ENCODE measurements around the gene ACIN1. TPM values are rescaled to one million over a fixed set of nuclear protein-coding genes. Genes with fewer than 3 reads are reported as not detected.

ACIN1 gene
- total and polyA plus RNA-seq, 2 of the 8 experiments (the other 6 are each of a cell fraction or from before 2014, with no cell fraction given) = 132 to 233 TPM

DNA sequence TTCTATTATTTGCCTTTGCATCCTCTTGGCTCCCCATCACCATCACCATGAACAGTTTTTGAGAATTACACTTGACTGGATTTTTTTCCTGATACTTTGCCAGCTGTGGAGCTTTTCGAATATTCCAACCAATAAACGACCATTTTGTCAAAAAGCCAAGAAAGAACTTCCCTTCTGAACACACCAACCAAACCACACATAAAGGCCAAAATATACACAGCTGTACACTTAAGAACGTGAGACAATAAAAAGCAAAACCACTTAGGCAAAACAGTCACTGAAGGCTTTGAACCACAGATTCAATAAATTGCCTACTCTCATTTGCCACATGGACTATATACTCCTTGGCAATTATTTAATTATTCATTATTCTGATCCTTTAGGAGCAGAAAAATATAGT is 86.1 kb downstream of the ACIN1 start:
- no peaks in the 10 kb centered on the region for H3K27me3 ChIP-seq (replicated peaks in 1 of 4; ENCODE audit: control insufficient read depth in 3 of 4, extremely low read depth in 1 of 4, insufficient read depth in 3 of 4, low read length in 3 of 4)
- H2AK5ac ChIP-seq (ENCODE audit: low read depth, low read length) = no peak overlapping the region
- H2BK120ac ChIP-seq (replicated peaks; ENCODE audit: low read depth, low read length) = no peak overlapping the region
- H4K5ac ChIP-seq (ENCODE audit: insufficient read length, low read depth, low read length) = no peak overlapping the region
- H3K27ac ChIP-seq (ENCODE audit: low read depth, low read length) = no peak overlapping the region
- H3K23ac ChIP-seq (ENCODE audit: insufficient read length) = no peak overlapping the region
- H3K56ac ChIP-seq (replicated peaks; ENCODE audit: insufficient read length, low read depth, low read length) = no peak overlapping the region
- H3K14ac ChIP-seq (ENCODE audit: insufficient read length) = no peak overlapping the region
- ChIA-PET CTCF (ENCODE audit: partially characterized antibody) (interaction anchor here (3.5 to 4.1 kb wide), 2 partner anchors 14 to 32 kb away, joined by 18 to 60 read pairs; partner anchors contain the start of gene PSMB11), POLR2A (ENCODE audit: partially characterized antibody) (interaction anchor here (1.2 to 4.1 kb wide), 6 partner anchors 8 to 34 kb away, joined by 3 to 99 read pairs (median 47); partner anchors contain the start of genes AJUBA and PSMB11)
- H4K8ac ChIP-seq (ENCODE audit: extremely low read depth, insufficient read depth, low read length) = no peak overlapping the region
- H3K9me3 ChIP-seq (ENCODE audit: insufficient read depth in 2 of 2, low read depth in 1 of 2, low read length in 1 of 2) = no peaks in the 10 kb centered on the region
- no peak overlapping the region for H2AFZ ChIP-seq (ENCODE audit: low read length)
- no peak overlapping the region for H3K4ac ChIP-seq (replicated peaks; ENCODE audit: insufficient read length, low read depth, low read length)
- no peak overlapping the region for H3K4me3 ChIP-seq (ENCODE audit: extremely low read depth in 1 of 4, insufficient read depth in 2 of 4, low read depth in 3 of 4, low read length in 4 of 4)
- DNase-seq (ENCODE audit: low read depth in 1 of 2, low spot score in 2 of 2) (no peak), FAIRE-seq (no peak)
- no peak overlapping the region for H2BK20ac ChIP-seq (ENCODE audit: low read length)
- H3K23me2 ChIP-seq (ENCODE audit: low read depth, low read length) = peaks cover 6% of the 10 kb centered on the region
- no peaks in the 10 kb centered on the region for H3K79me1 ChIP-seq (ENCODE audit: low read depth, low read length)
- peaks cover 4 to 7% (median 6%) of the 10 kb centered on the region in 4 experiments; a peak in 4 of 7 replicates for H3K4me1 ChIP-seq (replicated peaks in 1 of 4; ENCODE audit: control insufficient read depth in 3 of 4, insufficient read depth in 4 of 4, low read length in 3 of 4)
- no peaks in the 10 kb centered on the region for H3K79me2 ChIP-seq (ENCODE audit: control insufficient read depth in 1 of 2, insufficient read depth in 2 of 2, low read length in 2 of 2)
- no peak overlapping the region for H3K9ac ChIP-seq (replicated peaks in 1 of 4; ENCODE audit: extremely low read depth in 1 of 4, low read depth in 3 of 4, low read length in 3 of 4)
- H3K4me2 ChIP-seq (ENCODE audit: insufficient read depth in 1 of 2, low read depth in 2 of 2, low read length in 2 of 2) = no peak overlapping the region
- H4K91ac ChIP-seq (replicated peaks; ENCODE audit: insufficient read length, low read length) = no peak overlapping the region
- no peak overlapping the region for H2BK5ac ChIP-seq (ENCODE audit: low read depth, low read length)
- H2BK15ac ChIP-seq (ENCODE audit: low read length) = no peak overlapping the region
- no peak overlapping the region for H3K18ac ChIP-seq (ENCODE audit: extremely low read depth, low read length)
- no peaks in the 10 kb centered on the region for H4K20me1 ChIP-seq (replicated peaks in 1 of 2; ENCODE audit: control insufficient read depth in 1 of 2, insufficient read depth in 2 of 2, low read length in 2 of 2)
- WGBS, 2 experiments (ENCODE audit: extremely low coverage in 1 of 2, insufficient coverage in 1 of 2, insufficient read length in 1 of 2, insufficient replicate concordance in 2 of 2, low coverage in 1 of 2, low lambda C conversion rate in 2 of 2, missing lambda C conversion rate in 1 of 2) = 93% methylated on average over 3 of the region's 3 CpGs; no CpG with 5 or more reads in 1 of the 2 experiments
- no peaks in the 10 kb centered on the region for H3K36me3 ChIP-seq (ENCODE audit: control insufficient read depth in 2 of 4, insufficient read depth in 4 of 4, low read length in 3 of 4)
- no peak overlapping the region for H2BK12ac ChIP-seq (ENCODE audit: low read depth, low read length)
- no peak for TF ChIP-seq NRF1 (IDR thresholded peaks at IDR 0.05; ENCODE audit: low read depth, low read length)
- TF ChIP-seq CBX8 (IDR thresholded peaks at IDR 0.05; ENCODE audit: borderline replicate concordance, low read depth, low read length) = no peak

Other genes starting within 250 kb of the ACIN1 start
- 15.6 and 15.7 TPM in 2 replicates for gene LRP10, start 223.4 kb downstream of the ACIN1 start, total RNA-seq (2021; fragmentation: NEBNext Ultra II Directional; extraction: Animal tissue kit (Norgen Biotek cat#: 25700))
- 12.4 and 22.8 TPM in 2 replicates for gene LRP10, start 223.4 kb downstream of the ACIN1 start, polyA plus RNA-seq (2011; rRNA removed)
- gene REM2, start 211.9 kb downstream of the ACIN1 start, total RNA-seq (2021; fragmentation: NEBNext Ultra II Directional; extraction: Animal tissue kit (Norgen Biotek cat#: 25700)) = 1.1 and 1.3 TPM in 2 replicates
- 0.78 and 1.00 TPM in 2 replicates for gene REM2, start 211.9 kb downstream of the ACIN1 start, polyA plus RNA-seq (2011; rRNA removed)
- 43.1 and 43.3 TPM in 2 replicates for gene RBM23, start 176.0 kb downstream of the ACIN1 start, total RNA-seq (2021; fragmentation: NEBNext Ultra II Directional; extraction: Animal tissue kit (Norgen Biotek cat#: 25700))
- gene RBM23, start 176.0 kb downstream of the ACIN1 start, polyA plus RNA-seq (2011; rRNA removed) = 41.2 and 68.9 TPM in 2 replicates
- gene PRMT5, start 165.8 kb downstream of the ACIN1 start, total RNA-seq (2021; fragmentation: NEBNext Ultra II Directional; extraction: Animal tissue kit (Norgen Biotek cat#: 25700)) = 159 and 171 TPM in 2 replicates
- gene PRMT5, start 165.8 kb downstream of the ACIN1 start, polyA plus RNA-seq (2011; rRNA removed) = 329 and 402 TPM in 2 replicates
- 46.1 and 47.7 TPM in 2 replicates for gene HAUS4, start 138.0 kb downstream of the ACIN1 start, total RNA-seq (2021; fragmentation: NEBNext Ultra II Directional; extraction: Animal tissue kit (Norgen Biotek cat#: 25700))
- gene HAUS4, start 138.0 kb downstream of the ACIN1 start, polyA plus RNA-seq (2011; rRNA removed) = 35.6 and 46.0 TPM in 2 replicates
- 46.0 TPM in 2 replicates for gene AJUBA, start 112.6 kb downstream of the ACIN1 start, total RNA-seq (2021; fragmentation: NEBNext Ultra II Directional; extraction: Animal tissue kit (Norgen Biotek cat#: 25700))
- 33.1 and 38.8 TPM in 2 replicates for gene AJUBA, start 112.6 kb downstream of the ACIN1 start, polyA plus RNA-seq (2011; rRNA removed)
- 7.4 and 7.8 TPM in 2 replicates for gene C14orf93, start 85.0 kb downstream of the ACIN1 start, total RNA-seq (2021; fragmentation: NEBNext Ultra II Directional; extraction: Animal tissue kit (Norgen Biotek cat#: 25700))
- 8.2 and 9.7 TPM in 2 replicates for gene C14orf93, start 85.0 kb downstream of the ACIN1 start, polyA plus RNA-seq (2011; rRNA removed)
- gene PSMB5, start 60.2 kb downstream of the ACIN1 start, total RNA-seq (2021; fragmentation: NEBNext Ultra II Directional; extraction: Animal tissue kit (Norgen Biotek cat#: 25700)) = 246 and 254 TPM in 2 replicates
- 402 and 510 TPM in 2 replicates for gene PSMB5, start 60.2 kb downstream of the ACIN1 start, polyA plus RNA-seq (2011; rRNA removed)
- not detected in 2 replicates for gene PSMB11, start 52.9 kb downstream of the ACIN1 start, total RNA-seq (2021; fragmentation: NEBNext Ultra II Directional; extraction: Animal tissue kit (Norgen Biotek cat#: 25700))
- gene PSMB11, start 52.9 kb downstream of the ACIN1 start, polyA plus RNA-seq (2011; rRNA removed) = not detected in 2 replicates
- 18.1 TPM in 2 replicates for gene CDH24, start 37.6 kb downstream of the ACIN1 start, total RNA-seq (2021; fragmentation: NEBNext Ultra II Directional; extraction: Animal tissue kit (Norgen Biotek cat#: 25700))
- 27.6 and 41.8 TPM in 2 replicates for gene CDH24, start 37.6 kb downstream of the ACIN1 start, polyA plus RNA-seq (2011; rRNA removed)
- 78.1 and 91.2 TPM in 2 replicates for gene C14orf119, start 369 bp upstream of the ACIN1 start, total RNA-seq (2021; fragmentation: NEBNext Ultra II Directional; extraction: Animal tissue kit (Norgen Biotek cat#: 25700))
- gene C14orf119, start 369 bp upstream of the ACIN1 start, polyA plus RNA-seq (2011; rRNA removed) = 49.8 and 94.0 TPM in 2 replicates
- gene CIROP, start 9.9 kb upstream of the ACIN1 start, total RNA-seq (2021; fragmentation: NEBNext Ultra II Directional; extraction: Animal tissue kit (Norgen Biotek cat#: 25700)) = not detected in 2 replicates
- gene CIROP, start 9.9 kb upstream of the ACIN1 start, polyA plus RNA-seq (2011; rRNA removed) = 0.03 and 0.06 TPM in 2 replicates
- not detected in 2 replicates for gene CEBPE, start 24.1 kb upstream of the ACIN1 start, total RNA-seq (2021; fragmentation: NEBNext Ultra II Directional; extraction: Animal tissue kit (Norgen Biotek cat#: 25700))
- gene CEBPE, start 24.1 kb upstream of the ACIN1 start, polyA plus RNA-seq (2011; rRNA removed) = 0.05 and 0.06 TPM in 2 replicates
- 204 and 209 TPM in 2 replicates for gene SLC7A8, start 88.5 kb upstream of the ACIN1 start, total RNA-seq (2021; fragmentation: NEBNext Ultra II Directional; extraction: Animal tissue kit (Norgen Biotek cat#: 25700))
- gene SLC7A8, start 88.5 kb upstream of the ACIN1 start, polyA plus RNA-seq (2011; rRNA removed) = 181 and 182 TPM in 2 replicates
- 1.2 TPM in 1 of 2 replicates, not detected in the other for gene RNF212B, start 142.8 kb upstream of the ACIN1 start, total RNA-seq (2021; fragmentation: NEBNext Ultra II Directional; extraction: Animal tissue kit (Norgen Biotek cat#: 25700))
- gene RNF212B, start 142.8 kb upstream of the ACIN1 start, polyA plus RNA-seq (2011; rRNA removed) = 0.36 and 0.95 TPM in 2 replicates
- 9.1 and 9.7 TPM in 2 replicates for gene HOMEZ, start 191.0 kb upstream of the ACIN1 start, total RNA-seq (2021; fragmentation: NEBNext Ultra II Directional; extraction: Animal tissue kit (Norgen Biotek cat#: 25700))
- gene HOMEZ, start 191.0 kb upstream of the ACIN1 start, polyA plus RNA-seq (2011; rRNA removed) = 12.3 and 15.9 TPM in 2 replicates
- gene PPP1R3E, start 207.7 kb upstream of the ACIN1 start, total RNA-seq (2021; fragmentation: NEBNext Ultra II Directional; extraction: Animal tissue kit (Norgen Biotek cat#: 25700)) = 3.7 and 4.4 TPM in 2 replicates
- gene PPP1R3E, start 207.7 kb upstream of the ACIN1 start, polyA plus RNA-seq (2011; rRNA removed) = 3.5 and 4.7 TPM in 2 replicates
- gene BCL2L2, start 211.7 kb upstream of the ACIN1 start, total RNA-seq (2021; fragmentation: NEBNext Ultra II Directional; extraction: Animal tissue kit (Norgen Biotek cat#: 25700)) = 13.3 and 13.8 TPM in 2 replicates
- 9.3 and 10.5 TPM in 2 replicates for gene BCL2L2, start 211.7 kb upstream of the ACIN1 start, polyA plus RNA-seq (2011; rRNA removed)
- 300 and 312 TPM in 2 replicates for gene PABPN1, start 226.3 kb upstream of the ACIN1 start, total RNA-seq (2021; fragmentation: NEBNext Ultra II Directional; extraction: Animal tissue kit (Norgen Biotek cat#: 25700))
- gene PABPN1, start 226.3 kb upstream of the ACIN1 start, polyA plus RNA-seq (2011; rRNA removed) = 229 and 331 TPM in 2 replicates